ENCODE data around the gene HS6ST3. TPM values are rescaled to one million over a fixed set of nuclear protein-coding genes. Genes with fewer than 3 reads are reported as not detected.

HS6ST3 gene
- total and polyA plus RNA-seq, 9 of the 15 experiments (the other 6 are each of a cell fraction or from before 2014, with no cell fraction given), result not detected

DNA sequence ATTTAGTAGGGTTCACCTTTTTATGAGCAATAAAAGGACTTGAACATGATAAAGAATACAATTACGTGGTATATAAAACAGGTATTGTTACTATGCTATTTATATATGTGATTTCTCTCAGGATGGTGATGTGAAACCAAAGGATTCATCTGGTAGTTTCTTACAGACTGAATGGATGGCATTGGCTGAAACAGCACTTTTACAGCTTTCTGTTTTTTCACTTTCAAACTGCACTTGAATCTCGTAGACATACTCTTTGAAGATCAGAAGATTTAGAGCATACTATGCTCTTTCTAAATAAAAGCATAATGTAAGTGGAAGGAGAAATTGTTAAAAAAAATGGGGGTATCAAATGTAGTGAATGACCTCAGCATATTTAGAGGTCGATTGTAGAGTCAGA, 354.8 kb downstream of the HS6ST3 start:
- Histone ChIP-seq H3K4me3 (no peak overlapping the region), H3K9ac (ENCODE audit: insufficient read depth in 1 of 2, low read depth in 2 of 2, low read length in 2 of 2) (no peak overlapping the region), H3K27ac (ENCODE audit: extremely low read depth, low read depth, low read length) (no peak overlapping the region), H3K9me3 (replicated peaks; ENCODE audit: control insufficient read depth, insufficient read depth, low read depth, low read length) (no peaks in the 10 kb centered on the region), H3K4me1 (replicated peaks in 1 of 2; ENCODE audit: control insufficient read depth in 2 of 2, insufficient read depth in 2 of 2, low read length in 2 of 2) (no peaks in the 10 kb centered on the region), H3K79me2 (ENCODE audit: control insufficient read depth, insufficient read depth, low read length) (no peaks in the 10 kb centered on the region), H4K20me1 (replicated peaks; ENCODE audit: control insufficient read depth, insufficient read depth, low read length) (no peaks in the 10 kb centered on the region), H3K27me3 (ENCODE audit: control insufficient read depth in 2 of 2, insufficient read depth in 2 of 2, low read length in 2 of 2) (no peaks in the 10 kb centered on the region), H3K9me1 (ENCODE audit: control insufficient read depth, insufficient read depth, low read length) (no peaks in the 10 kb centered on the region), H3K36me3 (ENCODE audit: control insufficient read depth, insufficient read depth, low read length) (no peaks in the 10 kb centered on the region), H3K4me2 (ENCODE audit: insufficient read depth, low read length) (no peak overlapping the region), H2AFZ (ENCODE audit: low read depth, low read length) (no peak overlapping the region)
- intact Hi-C loops (cut with micrococcal nuclease), result no loop called here
- no peak for FAIRE-seq
- DNase-seq (ENCODE audit: extremely low read depth in 1 of 4, low spot score in 3 of 4), result no peak
- 0% methylated on average over 3 of the region's 3 CpGs for WGBS (ENCODE audit: insufficient coverage, low coverage, missing lambda C conversion rate)
- no TSS peak for BruUV-seq (replicated peaks)
- TF ChIP-seq ZEB2 (IDR thresholded peaks at IDR 0.05) (no peak), RAD21 (CRISPR knock-in tag; conservative IDR thresholded peaks at IDR 0.05 in 1 of 2, IDR thresholded peaks at IDR 0.05 in 1 of 2) (no peak), CBFA2T2 (conservative IDR thresholded peaks at IDR 0.05) (no peak), ZBTB26 (CRISPR knock-in tag; IDR thresholded peaks at IDR 0.05) (no peak), ZBTB8A (IDR thresholded peaks at IDR 0.05; ENCODE audit: partially characterized antibody) (no peak), JUN (IDR thresholded peaks at IDR 0.05; ENCODE audit: borderline replicate concordance, low read depth, low read length) (no peak), JUN (CRISPR knock-in tag; IDR thresholded peaks at IDR 0.05; ENCODE audit: borderline replicate concordance) (no peak)
- no peak for ATAC-seq
- in situ Hi-C loops (cut with MboI), result no loop called here
- CTCF ChIA-PET (ENCODE audit: low intra/inter-chr PET ratio), result no interaction called here
- POLR2A ChIA-PET, result no interaction called here
